GM12875 (cell line): ENCODE results near the gene ZNF384.

Experiments used
- H3K4me3 ChIP-seq: one replicate; pipeline ENCODE4 v1.5.1; 2011; ENCODE audit warnings: low read depth, low read length, control low read depth
- CTCF ChIP-seq: IDR thresholded peaks from 2 replicates; pipeline ENCODE4 v1.5.1; 2011; ENCODE audit warnings: low read depth, mild to moderate bottlenecking, control low read depth, inconsistent platforms, low read length, moderate library complexity, borderline replicate concordance; ENCODE audit not compliant: insufficient read depth

The ZNF384 gene

DNA sequence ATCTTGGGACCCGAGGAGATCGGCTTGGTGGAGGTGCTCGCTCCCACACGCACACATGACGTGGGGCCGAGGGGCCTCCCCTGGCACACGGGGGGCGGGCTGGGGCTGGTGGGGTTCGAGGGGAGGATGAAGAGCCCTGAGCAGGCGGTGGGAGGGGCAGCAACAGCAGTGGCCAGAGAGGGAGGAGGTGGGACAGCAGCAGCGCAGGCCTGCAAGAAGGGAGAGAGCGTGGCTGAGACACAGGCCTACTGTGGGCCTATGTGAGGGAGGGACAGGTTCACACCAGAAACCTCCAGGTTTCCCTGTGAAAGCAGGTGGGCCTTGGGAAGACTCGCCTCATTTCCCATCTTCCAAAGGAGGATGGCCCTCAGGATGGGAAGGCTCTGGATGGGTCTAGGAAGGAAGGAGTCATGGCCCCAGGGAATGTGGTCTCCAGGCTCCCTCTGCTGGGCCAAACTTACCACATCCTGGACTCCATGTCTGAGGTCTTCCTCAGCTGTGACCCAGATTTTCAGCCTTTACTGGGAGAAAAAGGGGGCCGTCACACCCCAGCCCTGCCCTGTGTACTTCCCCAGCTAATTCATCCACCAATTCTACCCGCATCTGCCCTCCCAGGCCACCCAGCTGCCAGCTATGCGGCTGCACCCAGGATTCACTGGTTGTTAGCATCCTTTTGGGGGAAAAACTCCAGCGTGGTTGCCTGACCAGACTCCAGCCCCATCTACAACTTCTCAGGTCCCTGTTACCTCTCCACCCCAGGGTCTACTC lies 8.6 kb upstream of the ZNF384 start:
- no peak overlapping the region for H3K4me3 ChIP-seq
- TF ChIP-seq CTCF, result peak; percentile 64

GRCh38 chr12:6696690-6697583 lies 7.8 kb upstream of the ZNF384 start:
- TF ChIP-seq CTCF, result no peak
- no peak overlapping the region for H3K4me3 ChIP-seq

- TF ChIP-seq CTCF, result no peak
- no peak overlapping the region for H3K4me3 ChIP-seq
These were observed 6.3 kb upstream of the ZNF384 start for GRCh38 chr12:6695313-6696045.

- TF ChIP-seq CTCF, result no peak
These were observed 5.5 kb upstream of the ZNF384 start for GRCh38 chr12:6694701-6695100.

DNA sequence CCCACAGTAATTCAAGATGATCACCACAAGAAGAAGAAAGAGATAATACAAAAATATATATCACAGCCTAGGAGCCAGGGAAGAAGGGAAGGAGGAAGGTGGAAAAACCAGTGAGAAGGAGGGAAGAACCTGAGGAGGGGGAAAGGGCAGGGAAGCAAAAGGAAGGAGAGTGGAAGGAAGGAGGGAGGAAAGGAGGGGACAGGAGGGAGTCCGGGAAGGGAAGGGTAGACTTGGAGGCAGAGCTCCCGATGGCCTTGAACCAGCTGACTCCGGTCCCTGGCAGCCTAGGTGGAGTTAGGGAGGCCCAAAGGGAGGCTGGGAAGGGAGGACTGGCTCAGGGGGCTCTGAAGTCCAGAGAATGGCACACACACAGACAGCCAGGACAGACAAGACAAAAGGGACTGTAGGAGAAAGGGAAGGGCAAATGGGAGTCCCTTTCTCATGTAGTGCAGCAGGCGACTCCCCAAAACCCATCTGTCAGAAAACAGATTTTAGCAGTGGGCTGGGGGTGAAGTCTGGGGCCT lies 4.7 kb upstream of the ZNF384 start:
- no peak for TF ChIP-seq CTCF
- no peak overlapping the region for H3K4me3 ChIP-seq

More at GRCh38 chr12:6694701-6695100, 5.5 kb upstream of the ZNF384 start:
- no peak overlapping the region for H3K4me3 ChIP-seq

DNA sequence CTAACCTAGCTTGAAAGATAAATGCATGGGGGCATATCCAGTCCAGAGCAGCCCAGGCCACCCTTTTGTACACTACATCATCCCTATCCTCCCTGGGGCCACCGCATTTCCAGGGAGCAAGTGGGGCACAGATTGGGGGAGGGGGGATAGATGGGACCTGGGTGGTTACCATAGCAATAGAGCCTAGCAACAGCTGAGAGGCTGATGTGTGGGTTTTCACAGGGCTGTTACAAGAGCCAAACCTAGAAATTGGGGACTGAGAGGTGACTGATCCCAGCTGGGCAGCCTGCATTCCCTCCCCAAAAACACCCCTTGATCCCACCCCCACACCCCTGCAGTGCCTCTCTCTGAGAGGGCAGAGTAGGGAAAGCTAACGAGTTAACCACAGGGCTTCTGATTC lies 3.7 kb upstream of the ZNF384 start:
- no peak for TF ChIP-seq CTCF
- H3K4me3 ChIP-seq, result no peak overlapping the region
